Activated gamma-delta T cell treated with Interleukin-2 at 50 U/mL for 16 hours (primary cell): ENCODE measurements around the gene MRE11.
"Not testable (repeated sequence)": the region's sequence is repeated elsewhere in the genome, so short reads cannot be mapped to it uniquely, and the experiment has no call there.

Experiments used
- DNase-seq: peaks from one replicate; pipeline ENCODE4 v3.0.0-alpha.2; 2020

The MRE11 gene

DNA sequence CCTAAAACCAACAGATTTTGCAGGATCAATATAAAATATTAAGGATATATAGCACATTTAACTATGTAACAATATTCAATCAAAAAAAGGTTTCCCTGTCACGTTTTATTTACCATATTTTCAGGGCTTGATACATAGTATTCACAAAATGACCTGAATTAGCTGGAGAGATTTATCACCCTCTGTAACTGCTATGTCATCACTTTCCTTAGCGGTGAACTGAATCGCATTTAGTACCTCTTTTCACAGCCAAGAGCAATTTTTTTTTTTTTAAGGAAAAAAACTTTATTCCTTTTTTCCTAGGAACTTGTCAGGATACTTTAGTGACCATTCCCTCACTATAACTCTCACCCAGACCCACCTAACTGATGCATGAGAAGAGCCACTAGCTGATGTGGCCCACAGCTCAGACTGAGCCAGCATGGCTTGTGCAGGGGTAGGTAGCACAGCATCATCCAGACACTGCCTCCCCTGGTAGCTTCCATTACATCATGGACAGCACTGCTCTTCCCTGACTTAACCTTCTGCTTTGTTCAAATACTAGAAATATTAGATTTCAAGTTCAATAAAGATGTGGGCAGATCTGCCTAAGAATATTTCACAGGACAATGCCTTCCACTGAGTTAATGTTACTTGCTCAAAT, 75.4 kb downstream of the MRE11 start:
- DNase-seq, result no peak

DNA sequence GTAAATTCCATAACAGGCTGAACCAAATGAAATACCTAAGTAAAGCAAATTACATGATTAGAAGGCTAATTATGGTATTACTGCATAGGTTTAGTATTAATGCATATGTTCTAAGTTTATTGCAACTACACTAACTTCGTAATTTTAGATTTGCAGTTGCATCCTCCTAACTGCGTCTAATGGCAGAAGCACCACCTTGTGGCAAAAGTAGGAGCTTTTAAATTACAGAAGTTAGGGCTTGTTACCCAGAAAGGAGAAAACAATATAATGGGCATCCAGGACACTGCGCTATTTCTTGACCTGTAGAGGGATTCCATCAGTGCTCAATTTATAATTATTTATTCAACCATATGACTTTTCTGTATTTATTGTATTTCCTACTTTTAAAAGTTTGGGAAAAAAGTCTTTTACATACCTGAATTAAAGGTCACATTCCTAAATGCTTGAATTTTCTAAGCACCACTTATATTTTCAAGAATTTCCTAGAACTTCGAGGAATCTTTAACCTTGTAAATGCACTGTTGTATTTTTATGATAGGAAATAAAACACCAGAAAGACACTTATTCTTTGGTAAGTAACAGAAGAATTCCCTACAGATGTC, 76.2 kb downstream of the MRE11 start:
- DNase-seq, result no peak

DNA sequence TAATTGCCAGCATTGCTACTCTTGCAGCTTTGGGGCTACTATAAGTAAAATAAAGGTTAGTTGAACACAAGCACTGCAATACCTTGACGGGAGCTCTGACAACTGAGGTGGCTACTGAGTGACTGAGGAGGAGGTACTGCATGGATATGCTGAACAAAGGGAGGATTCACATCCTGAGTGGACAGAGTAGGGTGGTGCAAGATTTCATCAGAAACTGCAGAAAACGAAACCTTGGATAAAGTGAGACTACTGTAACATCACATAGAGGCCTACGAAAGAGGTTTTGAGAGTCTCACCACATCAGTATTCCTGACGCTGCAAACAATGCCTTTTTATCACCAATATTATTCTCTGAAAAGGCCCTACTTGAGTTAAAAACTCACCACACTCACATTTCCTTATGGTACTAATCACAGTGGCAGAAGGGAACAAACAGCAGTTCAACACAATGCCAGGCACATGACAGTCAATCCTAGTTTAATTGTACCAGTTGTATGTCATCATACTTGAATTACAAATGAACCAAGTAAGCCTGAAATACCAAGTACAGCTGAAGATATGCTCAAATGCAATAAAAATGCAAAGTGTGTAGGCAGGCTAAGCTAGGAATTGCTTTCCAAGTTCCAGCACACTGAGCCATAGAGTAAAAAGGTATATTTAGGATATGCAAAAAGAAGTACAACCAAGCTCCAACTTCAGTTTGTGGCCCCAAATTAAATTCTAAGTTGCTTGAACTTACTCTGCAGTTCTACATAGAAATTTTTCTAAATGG, 88.4 kb downstream of the MRE11 start:
- no peak for DNase-seq

DNA sequence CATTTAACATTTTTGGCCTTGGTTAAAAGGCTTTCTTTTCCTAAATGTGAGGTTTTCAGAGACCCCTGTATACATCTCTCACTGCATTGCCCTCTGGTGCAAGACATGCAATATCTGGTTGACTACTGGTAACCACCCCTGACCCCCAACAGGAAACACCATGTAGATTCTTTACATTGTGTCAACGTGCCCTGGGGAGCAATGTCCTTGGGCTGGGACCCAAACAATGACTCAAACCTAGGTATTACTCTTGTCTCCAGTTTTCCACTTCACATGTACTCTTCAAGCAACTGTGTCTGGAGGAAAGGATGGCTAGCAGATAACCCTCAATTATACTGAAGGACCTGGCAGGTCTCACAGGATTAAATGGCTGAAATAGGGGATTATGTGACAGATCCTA, 91.3 kb downstream of the MRE11 start:
- no peak for DNase-seq

DNA sequence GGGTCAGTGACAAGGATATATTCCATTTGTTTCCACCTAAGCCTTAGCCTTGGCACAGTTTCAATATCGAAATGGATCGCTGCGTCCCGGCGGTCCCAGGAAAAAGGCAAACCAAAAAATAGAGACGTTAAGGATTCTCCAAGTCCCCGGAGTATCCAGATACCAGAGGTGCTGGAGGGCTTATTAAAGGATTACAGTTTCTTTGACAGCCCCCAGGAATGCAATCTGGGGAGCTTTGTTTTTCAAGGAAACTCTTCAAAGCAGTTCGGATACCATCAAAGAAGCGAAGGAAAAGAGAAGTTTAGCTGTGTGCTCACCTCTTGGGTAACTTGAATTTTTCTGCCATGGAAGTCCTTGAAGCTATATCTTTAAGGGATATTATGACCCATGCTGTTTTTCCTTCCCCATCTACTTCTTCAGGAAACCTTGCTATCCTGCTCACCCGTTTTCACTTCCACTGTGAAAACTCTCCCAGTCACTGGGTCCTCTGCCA, 91.8 kb downstream of the MRE11 start:
- no peak for DNase-seq

DNA sequence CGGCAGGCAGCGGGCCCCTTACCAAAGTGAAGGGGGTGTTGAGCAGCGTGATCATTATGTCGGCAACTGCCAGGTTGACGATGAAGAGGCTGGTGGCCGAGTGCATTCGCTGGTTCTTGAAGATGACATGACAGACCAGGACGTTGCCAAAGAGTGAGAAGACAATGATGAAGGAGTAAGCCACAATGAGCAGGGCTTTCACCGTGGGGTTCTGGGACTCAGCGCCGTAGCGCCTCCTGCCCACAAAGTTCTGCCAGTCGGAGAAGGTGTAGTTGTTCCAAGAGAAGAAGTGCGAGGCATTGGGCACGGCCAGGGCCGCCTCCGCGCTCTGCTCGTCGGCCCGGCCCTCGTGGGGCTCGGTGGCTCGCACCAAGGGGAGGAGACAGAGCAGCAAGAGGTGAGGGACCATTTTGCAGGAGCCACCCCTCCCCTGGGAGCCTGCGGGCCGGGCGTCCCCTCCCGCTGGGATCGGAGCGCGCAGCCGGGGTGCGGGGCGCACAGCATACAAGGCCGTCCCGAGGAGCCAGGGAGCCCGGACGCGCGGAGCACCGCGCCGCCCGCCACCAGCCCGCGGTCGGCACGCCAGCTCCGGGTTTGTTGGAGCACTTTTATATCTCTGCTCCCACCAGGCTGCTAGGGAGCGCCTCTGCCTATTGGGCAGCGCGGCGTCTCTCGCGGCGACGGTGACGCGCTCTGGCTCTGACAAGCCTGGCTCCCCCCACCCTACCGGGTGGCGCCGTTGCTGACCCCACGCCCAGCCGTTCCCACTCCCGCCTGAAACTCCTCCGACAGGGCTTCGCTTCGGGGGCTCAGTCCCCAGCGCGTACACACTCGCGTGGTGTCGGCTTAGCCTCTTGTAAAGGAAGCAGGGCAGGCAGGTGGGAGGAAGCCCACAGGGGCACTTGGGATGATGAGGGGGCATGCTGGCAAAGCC, 92.5 kb downstream of the MRE11 start, which contains the start of gene GPR83:
Gene GPR83, minus strand, starts transcription at position 581 of the 934 bp plus-strand sequence. Its CDS starts 172 bp downstream, at position 409.
- no peak for DNase-seq

DNA sequence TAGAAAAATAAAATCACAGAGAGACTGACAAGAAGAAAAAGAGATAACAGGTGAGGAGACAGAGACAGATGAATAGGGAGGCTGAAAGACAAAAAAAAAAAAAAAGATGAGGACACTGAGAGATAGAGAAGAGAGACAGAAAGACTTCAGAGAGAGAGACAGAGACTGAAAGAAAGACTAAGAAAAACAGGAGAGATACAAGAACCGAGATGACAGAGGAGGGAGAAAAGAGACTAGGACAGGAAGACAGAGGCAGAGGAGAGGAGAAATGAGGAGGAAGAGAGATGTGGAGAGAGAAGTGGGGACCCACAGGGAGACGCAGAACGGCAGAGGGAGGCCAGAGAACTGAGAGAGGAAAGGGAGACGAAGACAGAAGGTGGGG, 93.2 kb downstream of the MRE11 start:
- no peak for DNase-seq

DNA sequence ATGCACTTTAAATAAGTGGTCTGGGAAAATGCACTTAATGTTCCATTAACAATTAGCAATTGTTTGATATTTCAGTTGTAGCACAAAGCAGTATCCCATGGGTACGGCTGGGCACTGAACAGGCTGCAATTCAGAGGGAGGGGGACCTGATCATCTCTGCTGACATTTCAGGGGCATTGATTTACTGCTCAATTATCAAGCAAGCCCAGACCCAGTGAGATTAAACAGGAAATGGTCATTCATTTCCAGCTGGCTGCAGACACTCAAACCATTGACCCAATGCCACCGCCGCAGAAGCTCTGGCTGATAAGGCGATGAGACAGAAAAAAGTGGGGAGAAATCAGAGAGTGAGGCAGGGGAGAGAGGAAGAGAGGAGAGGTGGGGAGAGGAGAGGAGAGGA, 93.6 kb downstream of the MRE11 start:
- DNase-seq, result no peak

DNA sequence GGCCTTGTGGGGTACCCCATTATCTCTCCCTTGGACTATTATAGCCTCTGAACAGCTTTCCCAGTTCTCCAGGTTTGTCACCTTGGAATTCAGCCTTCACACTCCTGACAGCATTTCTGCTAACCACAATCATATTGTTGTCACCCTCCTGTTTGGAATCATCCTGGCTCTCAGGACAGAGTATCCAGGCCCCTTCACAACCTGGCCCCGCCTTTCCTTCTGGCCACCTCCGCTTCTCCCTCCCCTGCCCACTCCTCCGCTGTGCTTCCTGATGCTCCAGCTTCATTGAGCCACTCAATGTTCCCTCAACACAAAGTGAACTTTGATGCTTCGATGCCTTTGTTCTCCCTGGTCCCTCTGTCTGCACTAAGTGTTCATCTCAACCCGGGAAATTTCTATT, 95.5 kb downstream of the MRE11 start:
- DNase-seq, result no peak

DNA sequence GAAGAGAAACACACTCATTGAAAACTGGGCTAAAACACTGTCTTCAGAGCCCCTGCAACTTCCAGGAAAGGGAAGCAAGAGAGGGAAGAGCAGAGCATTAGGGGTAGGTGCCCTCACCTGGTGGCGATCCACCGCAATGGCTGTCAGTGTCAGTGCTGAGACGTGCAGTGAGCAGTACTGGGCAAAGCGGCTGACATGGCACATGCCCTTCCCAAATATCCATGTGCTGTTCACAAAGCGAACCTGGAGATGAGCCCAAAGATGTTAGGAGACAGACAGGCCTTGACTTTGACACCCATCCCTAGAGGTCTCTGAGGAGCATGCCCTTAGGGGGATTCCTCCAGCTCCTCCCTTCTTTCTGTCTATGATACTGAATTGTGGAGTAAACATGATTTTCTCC, 97.4 kb downstream of the MRE11 start:
- DNase-seq, result no peak

DNA sequence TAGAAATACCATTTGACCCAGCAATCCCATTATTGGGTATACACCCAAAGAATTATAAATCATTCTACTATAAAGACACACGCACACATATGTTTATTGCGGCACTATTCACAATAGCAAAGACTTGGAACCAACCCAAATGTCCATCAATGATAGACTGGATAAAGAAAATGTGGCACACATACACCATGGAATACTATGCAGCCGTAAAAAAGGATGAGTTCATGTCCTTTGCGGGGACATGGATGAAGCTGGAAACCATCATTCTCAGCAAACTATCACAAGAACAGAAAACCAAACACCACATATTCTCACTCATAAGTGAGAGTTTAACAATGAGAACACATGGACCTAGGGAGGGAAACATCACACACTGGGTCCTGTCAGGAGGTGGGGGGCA, 101.7 kb downstream of the MRE11 start:
- not testable (repeated sequence) for DNase-seq

DNA sequence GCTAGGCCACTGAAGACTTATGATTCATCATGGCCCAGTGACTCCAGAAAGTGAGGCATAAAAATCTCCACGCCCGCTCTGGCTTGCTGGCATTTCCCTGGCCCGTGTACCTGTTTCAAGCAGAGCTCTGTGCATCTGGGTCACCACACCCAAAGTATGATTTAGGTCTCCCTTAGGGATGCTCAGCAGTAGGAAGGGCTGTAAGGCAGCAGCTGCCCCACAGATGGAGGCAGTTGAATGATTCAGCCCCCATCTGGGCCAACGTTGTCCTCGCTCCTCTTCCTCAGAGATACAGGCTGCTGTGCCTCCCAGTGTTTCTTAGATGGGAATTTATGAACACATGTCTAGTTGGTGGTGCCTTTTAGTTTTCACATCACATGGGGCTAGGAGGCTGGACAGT, 114.0 kb downstream of the MRE11 start:
- DNase-seq, result no peak

DNA sequence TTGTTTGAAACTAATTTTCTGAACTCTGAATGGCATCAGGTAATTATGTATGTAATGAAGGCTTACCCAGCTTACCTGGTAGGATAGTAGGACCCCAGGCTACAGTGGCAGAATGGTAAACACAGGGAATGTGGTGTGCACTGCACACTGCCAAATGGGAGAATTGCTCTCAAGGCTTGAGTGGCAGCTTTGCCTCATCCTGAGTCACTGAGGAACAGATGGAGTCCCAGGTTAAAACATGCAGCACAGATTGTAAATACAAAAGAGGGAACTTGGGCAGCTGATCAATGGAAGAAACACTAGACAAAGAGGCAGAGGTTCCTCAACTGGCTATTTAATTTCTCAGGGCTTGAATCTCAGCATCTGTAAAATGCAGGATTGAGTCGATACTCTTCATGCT, 116.8 kb downstream of the MRE11 start:
- no peak for DNase-seq

DNA sequence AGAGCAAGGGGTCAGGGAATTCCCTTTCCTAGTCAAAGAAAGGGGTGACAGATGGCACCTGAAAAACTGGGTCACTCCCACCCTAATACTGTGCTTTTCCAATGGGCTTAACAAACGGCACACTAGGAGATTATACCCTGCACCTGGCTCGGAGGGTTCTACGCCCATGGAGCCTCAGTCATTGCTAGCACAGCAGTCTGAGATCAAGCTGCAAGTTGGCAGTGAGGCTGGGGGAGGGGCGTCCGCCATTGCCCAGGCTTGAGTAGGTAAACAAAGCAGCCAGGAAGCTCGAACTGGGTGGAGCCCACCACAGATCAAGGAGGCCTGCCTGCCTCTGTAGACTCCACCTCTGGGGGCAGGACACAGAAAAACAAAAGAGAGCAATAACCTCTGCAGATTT, 123.1 kb downstream of the MRE11 start:
- not testable (repeated sequence) for DNase-seq
